Skeletal muscle cell (primary cell): ENCODE measurements around the gene LGR6.
A peak's percentile ranks its signal among the peaks of the same experiment; 100 is the strongest.

Source experiments
- DNase-seq: peaks from one replicate; pipeline ENCODE4 v3.0.0-alpha.2; 2010; ENCODE audit warnings: low read depth
- H3K4me3 ChIP-seq: 2 replicates; pipeline ENCODE4 v1.5.1; 2011; ENCODE audit warnings: low read depth, mild to moderate bottlenecking, control low read depth, low read length, moderate library complexity

Gene LGR6

GRCh38 chr1:202197653-202198365 is 4.2 kb downstream of the LGR6 start:
- H3K4me3 ChIP-seq, result no peak overlapping the region
- DNase-seq, result no peak

- no peak for DNase-seq
- no peak overlapping the region for H3K4me3 ChIP-seq
These were observed 4.7 kb downstream of the LGR6 start for GRCh38 chr1:202198366-202198724.

GRCh38 chr1:202199040-202199889 is 5.7 kb downstream of the LGR6 start:
- no peak for DNase-seq
- H3K4me3 ChIP-seq, result no peak overlapping the region

- no peak for DNase-seq
These were observed 6.5 kb downstream of the LGR6 start for GRCh38 chr1:202200112-202200548.

GRCh38 chr1:202200669-202201068 is 7.1 kb downstream of the LGR6 start:
- H3K4me3 ChIP-seq, result no peak overlapping the region
- DNase-seq, result no peak

More at GRCh38 chr1:202200112-202200548, 6.5 kb downstream of the LGR6 start:
- H3K4me3 ChIP-seq, result no peak overlapping the region

- H3K4me3 ChIP-seq, result no peak overlapping the region
These were observed 7.7 kb downstream of the LGR6 start for GRCh38 chr1:202201266-202201665.

GRCh38 chr1:202201971-202202370 is 8.4 kb downstream of the LGR6 start:
- no peak overlapping the region for H3K4me3 ChIP-seq
- no peak for DNase-seq

More at GRCh38 chr1:202201266-202201665, 7.7 kb downstream of the LGR6 start:
- DNase-seq, result no peak

GRCh38 chr1:202202500-202203168 is 9.0 kb downstream of the LGR6 start:
- DNase-seq, result no peak
- no peak overlapping the region for H3K4me3 ChIP-seq

GRCh38 chr1:202203238-202204039 is 9.8 kb downstream of the LGR6 start:
- no peak overlapping the region for H3K4me3 ChIP-seq
- no peak for DNase-seq

- DNase-seq, result no peak
These were observed 10.5 kb downstream of the LGR6 start for GRCh38 chr1:202204065-202204464.

GRCh38 chr1:202205523-202206190 is 12.1 kb downstream of the LGR6 start:
- no peak for DNase-seq

More at GRCh38 chr1:202204065-202204464, 10.5 kb downstream of the LGR6 start:
- H3K4me3 ChIP-seq, result no peak overlapping the region

GRCh38 chr1:202207292-202207691 is 13.7 kb downstream of the LGR6 start:
- peak; percentile 35 for DNase-seq
- H3K4me3 ChIP-seq, result no peak overlapping the region

More at GRCh38 chr1:202205523-202206190, 12.1 kb downstream of the LGR6 start:
- H3K4me3 ChIP-seq, result no peak overlapping the region

GRCh38 chr1:202208351-202208857 is 14.8 kb downstream of the LGR6 start:
- no peak for DNase-seq
- no peak overlapping the region for H3K4me3 ChIP-seq

- no peak overlapping the region for H3K4me3 ChIP-seq
- DNase-seq, result peak; percentile 1
These were observed 16.8 kb downstream of the LGR6 start for GRCh38 chr1:202210385-202210784.

- no peak for DNase-seq
- H3K4me3 ChIP-seq, result no peak overlapping the region
These were observed 17.4 kb downstream of the LGR6 start for GRCh38 chr1:202210969-202211368.

GRCh38 chr1:202212787-202213186 is 19.2 kb downstream of the LGR6 start:
- DNase-seq, result no peak

GRCh38 chr1:202213361-202214088 is 19.9 kb downstream of the LGR6 start:
- no peak for DNase-seq

More at GRCh38 chr1:202212787-202213186, 19.2 kb downstream of the LGR6 start:
- H3K4me3 ChIP-seq, result no peak overlapping the region

More at GRCh38 chr1:202213361-202214088, 19.9 kb downstream of the LGR6 start:
- no peak overlapping the region for H3K4me3 ChIP-seq
